DND-41 (cell line): ENCODE results near the gene SLC22A15.

ENCODE experiments used
- CTCF ChIP-seq: IDR thresholded peaks from 2 replicates; pipeline ENCODE4 v1.5.1; 2012; ENCODE audit warnings: borderline replicate concordance, low read length, moderate library complexity, mild to moderate bottlenecking; ENCODE audit not compliant: poor library complexity, severe bottlenecking; ENCODE audit errors: extremely low read depth
- EZH2 ChIP-seq: IDR thresholded peaks from 3 replicates; pipeline ENCODE4 v1.6.1; 2012; ENCODE audit warnings: borderline replicate concordance, low read depth, mild to moderate bottlenecking, moderate library complexity, low read length, inconsistent platforms; ENCODE audit not compliant: severe bottlenecking

GRCh38 chr1:115969509-115969908, 6.8 kb upstream of the SLC22A15 start:
- TF ChIP-seq CTCF = no peak
- TF ChIP-seq EZH2 = no peak
